ENCODE results near the gene ARR3. TPM values are rescaled to one million over a fixed set of nuclear protein-coding genes. Genes with fewer than 3 reads are reported as not detected.
"Not testable (repeated sequence)": the region's sequence is repeated elsewhere in the genome, so short reads cannot be mapped to it uniquely, and the experiment has no call there.

Gene ARR3
- total RNA-seq, 3 donors from 2014 or later: 0.60 to 1.2 TPM; not detected in 1

DNA sequence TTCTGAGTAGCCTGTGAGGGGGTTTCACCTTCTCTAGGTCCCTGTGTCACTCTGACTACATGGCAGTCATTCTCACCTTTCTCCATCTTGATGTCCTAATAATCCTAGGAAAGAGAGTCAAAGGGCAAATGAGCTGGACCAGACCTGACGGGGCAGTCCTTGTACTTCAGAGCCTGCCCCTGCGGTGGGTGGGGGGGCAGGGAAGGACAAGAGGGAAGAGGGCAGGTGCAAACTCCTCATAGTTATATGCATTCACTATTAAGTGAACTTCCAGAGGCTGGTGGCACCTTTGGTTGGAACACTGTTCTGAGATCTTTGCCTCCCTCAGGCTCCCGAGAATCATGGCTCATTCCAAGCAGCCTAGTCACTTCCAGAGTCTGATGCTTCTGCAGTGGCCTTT is 33.8 kb upstream of the ARR3 start, which contains the start of gene AWAT1:
AWAT1 (plus strand) TSS at position 301 of the 400 bp plus-strand sequence; CDS start at position 342, 41 bp downstream.
- ATAC-seq (no peak), DNase-seq (no peak)
- Histone ChIP-seq H3K4me3 (no peak within 1 kb of the TSS), H3K9me3 (no peaks in the 10 kb centered on the region), H3K36me3 (ENCODE audit: low read depth) (no peaks in the 10 kb centered on the region), H3K4me1 (ENCODE audit: low read depth) (no peaks in the 10 kb centered on the region)
- TF ChIP-seq, protein P1, sequence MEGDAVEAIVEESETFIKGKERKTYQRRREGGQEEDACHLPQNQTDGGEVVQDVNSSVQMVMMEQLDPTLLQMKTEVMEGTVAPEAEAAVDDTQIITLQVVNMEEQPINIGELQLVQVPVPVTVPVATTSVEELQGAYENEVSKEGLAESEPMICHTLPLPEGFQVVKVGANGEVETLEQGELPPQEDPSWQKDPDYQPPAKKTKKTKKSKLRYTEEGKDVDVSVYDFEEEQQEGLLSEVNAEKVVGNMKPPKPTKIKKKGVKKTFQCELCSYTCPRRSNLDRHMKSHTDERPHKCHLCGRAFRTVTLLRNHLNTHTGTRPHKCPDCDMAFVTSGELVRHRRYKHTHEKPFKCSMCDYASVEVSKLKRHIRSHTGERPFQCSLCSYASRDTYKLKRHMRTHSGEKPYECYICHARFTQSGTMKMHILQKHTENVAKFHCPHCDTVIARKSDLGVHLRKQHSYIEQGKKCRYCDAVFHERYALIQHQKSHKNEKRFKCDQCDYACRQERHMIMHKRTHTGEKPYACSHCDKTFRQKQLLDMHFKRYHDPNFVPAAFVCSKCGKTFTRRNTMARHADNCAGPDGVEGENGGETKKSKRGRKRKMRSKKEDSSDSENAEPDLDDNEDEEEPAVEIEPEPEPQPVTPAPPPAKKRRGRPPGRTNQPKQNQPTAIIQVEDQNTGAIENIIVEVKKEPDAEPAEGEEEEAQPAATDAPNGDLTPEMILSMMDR (IDR thresholded peaks at IDR 0.05): no peak
- intact Hi-C loops (cut with DNase I, micrococcal nuclease): no loop called here

DNA sequence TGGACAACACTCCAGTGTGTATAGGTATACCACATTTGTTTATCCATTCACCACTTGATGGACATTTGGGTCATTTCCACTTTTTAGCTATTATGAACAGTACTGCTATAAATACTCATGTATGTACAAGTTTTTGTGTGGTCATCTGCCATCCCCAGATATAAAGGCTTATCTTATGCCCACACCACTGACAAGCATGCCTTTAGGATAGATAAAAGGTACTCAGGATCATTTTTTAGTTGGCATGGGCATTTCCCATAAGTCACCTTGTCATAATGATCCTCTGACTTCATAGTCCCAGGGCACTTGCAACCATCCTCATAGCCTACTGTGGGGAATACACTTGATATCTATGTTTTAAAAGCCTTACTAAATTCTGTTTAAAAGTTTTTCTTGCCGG is 27.4 kb upstream of the ARR3 start:
- no peaks in the 10 kb centered on the region for H3K4me1 ChIP-seq (ENCODE audit: low read depth)

DNA sequence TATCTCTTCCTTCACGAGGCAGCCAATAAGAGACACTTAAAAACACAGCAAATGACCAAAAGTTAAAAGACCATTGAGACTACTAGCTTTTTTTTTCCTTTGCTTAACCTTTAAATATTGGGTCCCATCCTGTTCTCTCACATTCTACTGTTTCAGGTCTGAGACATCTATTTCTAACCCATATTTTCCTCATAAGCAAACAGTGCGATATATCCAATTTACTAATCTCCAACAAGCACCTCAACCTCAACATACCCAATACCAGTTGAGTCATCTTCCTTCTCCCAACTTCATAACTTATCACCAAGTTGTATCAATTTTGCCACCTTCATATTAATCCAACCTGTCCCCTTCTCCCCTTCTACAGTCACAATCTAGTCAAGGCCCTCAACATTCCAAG is 26.6 kb upstream of the ARR3 start:
- DNase-seq: no peak
- H3K36me3 ChIP-seq (ENCODE audit: low read depth): no peaks in the 10 kb centered on the region
- intact Hi-C loops (cut with DNase I, micrococcal nuclease): no loop called here
- no peaks in the 10 kb centered on the region for H3K4me1 ChIP-seq (ENCODE audit: low read depth)
- H3K9me3 ChIP-seq: no peaks in the 10 kb centered on the region
- H3K4me3 ChIP-seq: no peak overlapping the region
- TF ChIP-seq, protein P1 (IDR thresholded peaks at IDR 0.05): no peak
- no peak for ATAC-seq

More for the DNA sequence above, 27.4 kb upstream of the ARR3 start:
- TF ChIP-seq, protein P1 (IDR thresholded peaks at IDR 0.05): no peak
- ATAC-seq (no peak), DNase-seq (no peak)
- no peaks in the 10 kb centered on the region for H3K36me3 ChIP-seq (ENCODE audit: low read depth)
- no peaks in the 10 kb centered on the region for H3K9me3 ChIP-seq
- H3K4me3 ChIP-seq: no peak overlapping the region
- intact Hi-C loops (cut with DNase I, micrococcal nuclease): no loop called here

DNA sequence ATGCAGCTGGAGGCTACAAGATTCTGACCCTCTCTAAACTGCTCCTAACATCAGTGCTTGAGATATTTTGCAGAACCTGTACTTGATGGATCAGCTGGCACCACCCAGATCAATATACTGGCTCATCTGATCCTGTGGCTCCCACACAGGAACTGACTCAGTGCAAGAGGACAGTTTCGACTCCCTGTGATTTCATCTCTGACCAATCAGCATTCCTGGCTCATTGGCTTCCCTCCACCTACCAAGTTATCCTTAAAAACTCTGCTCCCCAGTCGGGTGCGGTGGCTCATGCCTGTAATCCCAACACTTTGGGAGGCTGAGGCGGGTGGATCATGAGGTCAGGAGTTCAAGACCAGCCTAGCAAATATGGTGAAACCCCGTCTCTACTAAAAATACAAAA is 24.5 kb upstream of the ARR3 start:
- H3K36me3 ChIP-seq (ENCODE audit: low read depth); H3K4me1 ChIP-seq (ENCODE audit: low read depth); H3K9me3 ChIP-seq; intact Hi-C loops (cut with DNase I, micrococcal nuclease); ATAC-seq; DNase-seq; H3K4me3 ChIP-seq: not testable (repeated sequence)

DNA sequence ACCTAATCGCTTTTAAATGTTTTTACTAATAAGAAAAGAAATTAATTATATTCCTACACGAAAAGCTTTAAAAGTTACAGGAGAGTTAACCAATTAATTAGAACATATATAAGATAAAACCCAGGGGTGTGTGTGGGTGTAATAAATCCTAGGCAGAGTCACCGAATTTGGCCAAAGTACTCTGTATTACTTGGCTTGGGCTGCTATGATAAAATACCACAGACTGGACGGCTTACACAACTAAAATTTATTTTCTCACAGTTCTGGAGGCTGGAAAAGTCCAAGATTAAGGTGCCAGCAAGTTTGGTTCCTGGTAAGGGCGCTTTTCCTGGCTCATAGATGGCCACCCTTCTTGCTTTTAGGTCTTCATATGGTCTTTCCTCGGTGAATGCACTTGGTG is 23.3 kb upstream of the ARR3 start:
- no peak for ATAC-seq
- TF ChIP-seq, protein P1 (IDR thresholded peaks at IDR 0.05): no peak
- H3K9me3 ChIP-seq: no peaks in the 10 kb centered on the region
- no peak for DNase-seq
- no peaks in the 10 kb centered on the region for H3K4me1 ChIP-seq (ENCODE audit: low read depth)
- H3K36me3 ChIP-seq (ENCODE audit: low read depth): no peaks in the 10 kb centered on the region
- intact Hi-C loops (cut with DNase I, micrococcal nuclease): no loop called here
- no peak overlapping the region for H3K4me3 ChIP-seq

DNA sequence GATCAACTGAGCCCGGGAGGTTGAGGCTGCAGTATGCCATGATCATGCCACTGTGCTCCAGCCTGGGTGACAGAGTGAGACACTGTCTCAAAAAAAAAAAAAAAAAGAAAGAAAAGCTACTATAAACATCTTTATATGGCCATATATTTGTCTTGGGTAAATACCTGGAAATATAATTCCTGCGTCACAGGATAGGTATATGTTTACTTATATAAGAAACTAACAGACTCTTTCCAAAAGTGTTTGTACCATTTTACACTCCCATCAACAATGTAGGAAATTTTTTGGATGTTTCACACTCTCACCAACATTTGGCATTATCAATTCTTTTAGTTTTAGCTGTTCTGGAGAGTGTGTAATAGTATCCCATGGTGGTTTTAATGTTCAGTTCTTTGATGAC is 20.9 kb upstream of the ARR3 start:
- no peaks in the 10 kb centered on the region for H3K4me1 ChIP-seq (ENCODE audit: low read depth)
- TF ChIP-seq, protein P1 (IDR thresholded peaks at IDR 0.05): no peak
- no peaks in the 10 kb centered on the region for H3K36me3 ChIP-seq (ENCODE audit: low read depth)
- ATAC-seq: peak; percentile 33
- H3K9me3 ChIP-seq: no peaks in the 10 kb centered on the region
- intact Hi-C loops (cut with DNase I, micrococcal nuclease): no loop called here
- DNase-seq: no peak
- H3K4me3 ChIP-seq: no peak overlapping the region
